Measurements from ENCODE around the gene PIN4.

Gene PIN4

GRCh38 chrX:72243472-72243871 is 61.9 kb downstream of the PIN4 start:
- TF ChIP-seq CTCF (IDR thresholded peaks at IDR 0.05; ENCODE audit: low read depth, low read length, missing control alignments): no peak
- no peak overlapping the region for H3K4me3 ChIP-seq (replicated peaks; ENCODE audit: low read depth, low read length)
- no peak for DNase-seq (ENCODE audit: extremely low read depth, low read depth)

- H3K4me3 ChIP-seq (replicated peaks; ENCODE audit: low read depth, low read length): no peak overlapping the region
- DNase-seq (ENCODE audit: extremely low read depth, low read depth): peak; percentile 32
- TF ChIP-seq CTCF (IDR thresholded peaks at IDR 0.05; ENCODE audit: low read depth, low read length, missing control alignments): peak; percentile 65
Observed at GRCh38 chrX:72245461-72246089, 64.0 kb downstream of the PIN4 start.

- no peak overlapping the region for H3K4me3 ChIP-seq (replicated peaks; ENCODE audit: low read depth, low read length)
- no peak for TF ChIP-seq CTCF (IDR thresholded peaks at IDR 0.05; ENCODE audit: low read depth, low read length, missing control alignments)
- no peak for DNase-seq (ENCODE audit: extremely low read depth, low read depth)
Observed at GRCh38 chrX:72247206-72247942, 65.8 kb downstream of the PIN4 start.
